HepG2 (cell line): ENCODE measurements around the gene OR2T2. TPM values are rescaled to one million over a fixed set of nuclear protein-coding genes. Genes with fewer than 3 reads are reported as not detected.
"Not testable (repeated sequence)": the region's sequence is repeated elsewhere in the genome, so short reads cannot be mapped to it uniquely, and the experiment has no call there.

Experiments
- ATAC-seq: fragments of 200-7000 bp; cut with Tn5 transposase; 3 replicates; pipeline ENCODE4 v1.9.1; 2020; ENCODE audit warnings: mild to moderate bottlenecking, moderate library complexity
- BruUV-seq: library from RNA; stranded (reverse); fragments of 400-500 nt; replicated peaks from 2 replicates; lab custom pipeline; 2021; lab: Mats Ljungman, UMichigan
- CTCF ChIA-PET: fragments of 300-600 bp; formaldehyde crosslinking; extraction: SDS; loops from one replicate; lab custom pipeline; 2021; ENCODE audit warnings: low total read pairs, inconsistent platforms, low intra/inter-chr PET ratio; lab: Yijun Ruan, JAX
- POLR2A ChIA-PET: fragments of 350-600 bp; sonication (Branson Sonifier 250); formaldehyde crosslinking; loops from one replicate; lab custom pipeline; 2020; ENCODE audit warnings: antibody characterized with exemption, inconsistent platforms; lab: Yijun Ruan, JAX
- DNase-seq: peaks from one replicate; pipeline ENCODE4 v3.0.0-alpha.2; 2015; ENCODE audit warnings: low spot score
- FAIRE-seq: peaks from 3 replicates; lab custom pipeline; 2011; peaks lifted over from hg19 to GRCh38; lab: Jason Lieb, UNC
- H2AFZ ChIP-seq: one replicate; pipeline ENCODE4 v1.6.1; 2011; ENCODE audit warnings: low read length, inconsistent platforms
- H3K27ac ChIP-seq: fragments of 300-600 bp; 3 replicates; pipeline ENCODE4 v1.8.0; 2011; ENCODE audit warnings: mixed run types, mild to moderate bottlenecking, mixed read lengths, low read length, inconsistent platforms; ENCODE audit not compliant: insufficient read depth; ENCODE audit errors: extremely low read length
- H3K27me3 ChIP-seq, 2 experiments: fragments of 200-600 bp in 1 of 2; 2 replicates in 1 of 2; 3 replicates in 1 of 2; pipeline versions ENCODE4 v1.6.0 to v1.8.0; 2011; ENCODE audit warnings: low read length in 2 of 2, mild to moderate bottlenecking in 2 of 2, moderate library complexity in 2 of 2, inconsistent platforms in 1 of 2; ENCODE audit not compliant: insufficient read depth in 2 of 2, control insufficient read depth in 1 of 2
- H3K36me3 ChIP-seq, 2 experiments: fragments of 200-600 bp in 1 of 2; replicated peaks in 1 of 2; 2 replicates in 1 of 2; 3 replicates in 1 of 2; pipeline versions ENCODE4 v1.5.1 to v1.8.0; 2011; ENCODE audit warnings: low read length in 2 of 2, inconsistent platforms in 1 of 2; ENCODE audit not compliant: insufficient read depth in 2 of 2, control insufficient read depth in 1 of 2
- H3K4me1 ChIP-seq: 2 replicates; pipeline ENCODE4 v1.5.1; 2012; ENCODE audit warnings: low read length, inconsistent platforms; ENCODE audit not compliant: insufficient read depth
- H3K4me2 ChIP-seq: 2 replicates; pipeline ENCODE4 v1.6.0; 2011; ENCODE audit warnings: low read depth, low read length, inconsistent platforms
- H3K4me3 ChIP-seq, 3 experiments: fragments of 200-600 bp in 1 of 3; sonication (generic), shearing (Covaris generic) in 1 of 3; replicated peaks in 1 of 3; 2 replicates each; pipeline ENCODE4 v1.5.1; 2011 to 2016; ENCODE audit warnings: low read length in 3 of 3, inconsistent platforms in 2 of 3, low read depth in 2 of 3, mild to moderate bottlenecking in 2 of 3, control low read depth in 1 of 3, mixed read lengths in 1 of 3; ENCODE audit not compliant: insufficient read depth in 1 of 3
- H3K79me2 ChIP-seq: one replicate; pipeline ENCODE4 v1.6.1; 2011; ENCODE audit warnings: low read length, inconsistent platforms; ENCODE audit not compliant: insufficient read depth
- H3K9ac ChIP-seq: 2 replicates; pipeline ENCODE4 v1.6.0; 2011; ENCODE audit warnings: mild to moderate bottlenecking, low read depth, low read length, inconsistent platforms; ENCODE audit not compliant: insufficient read depth
- H3K9me3 ChIP-seq: 2 replicates; pipeline ENCODE4 v1.5.1; 2012; ENCODE audit warnings: mild to moderate bottlenecking, low read length
- H4K20me1 ChIP-seq: 2 replicates; pipeline ENCODE4 v1.6.0; 2011; ENCODE audit warnings: inconsistent platforms, mild to moderate bottlenecking, low read length, moderate library complexity; ENCODE audit not compliant: insufficient read depth
- WGBS: methylation state at CpG from one replicate; pipeline ENCODE4 v1.1.6; 2017; ENCODE audit warnings: low lambda C conversion rate; 5-methylcytosine and 5-hydroxymethylcytosine counted together
- in situ Hi-C: cut with HindIII; loops from 2 replicates; pipeline ENCODE4 v1.10.0; 2017; ENCODE audit warnings: low pct_unique_long_range_greater_than_20kb; ENCODE audit not compliant: extremely low pct_ligation_motif_present
- intact Hi-C: fragments of 100-400 bp; cut with micrococcal nuclease; formaldehyde crosslinking; loops from one replicate; pipeline ENCODE4 v1.10.0; 2022; ENCODE audit not compliant: unreplicated experiment
- polyA plus RNA-seq, 8 experiments: library from polyadenylated mRNA; depleted of rRNA in 3 of 8; stranded (reverse) in 7 of 8; unstranded in 1 of 8; fragments of >200 nt; fragmentation: Illumina TruSeq in 4 of 8; extraction: Trizol in 4 of 8; gene quantifications; 2 replicates each; pipeline versions ENCODE4 v1.2.1 to v1.2.3, GENCODE V29; 2011 to 2016; ENCODE audit warnings: low read depth in 4 of 8, missing spikeins in 1 of 8, mixed read lengths in 1 of 8; ENCODE audit not compliant: insufficient read depth in 1 of 8
- total RNA-seq, 5 experiments: library from RNA; depleted of rRNA; stranded (reverse); fragments of >200 nt; fragmentation: Illumina TruSeq; extraction: Trizol; gene quantifications; 2 replicates each; pipeline ENCODE4 v1.2.3, GENCODE V29; 2016; ENCODE audit warnings: low read depth in 1 of 5

The OR2T2 gene
- total and polyA plus RNA-seq, 2 of the 13 experiments (the other 11 are each of a cell fraction or from before 2014, with no cell fraction given) = not detected

DNA sequence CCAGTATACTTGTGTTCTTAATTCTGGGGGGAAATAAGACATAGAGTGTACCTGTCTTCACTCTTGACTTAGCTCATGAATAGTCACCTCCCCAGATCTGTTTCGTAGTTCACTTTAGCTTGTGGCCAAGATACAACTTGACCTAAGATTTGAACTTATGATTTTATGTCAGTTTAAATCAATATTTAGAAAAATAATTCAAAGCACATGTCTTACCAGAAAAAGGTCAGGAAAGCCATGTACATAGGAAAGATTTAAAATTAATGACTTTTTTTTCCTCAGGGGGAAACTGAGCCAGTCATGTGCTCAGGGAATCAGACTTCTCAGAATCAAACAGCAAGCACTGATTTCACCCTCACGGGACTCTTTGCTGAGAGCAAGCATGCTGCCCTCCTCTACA lies 27.6 kb downstream of the OR2T2 start, which contains the start of gene OR2T3:
TSS of gene OR2T3 (plus strand) at position 301 of the 400 bp plus-strand sequence. CDS start at position 301, 0 bp downstream.
- H3K36me3 ChIP-seq, H3K9me3 ChIP-seq, POLR2A ChIA-PET, CTCF ChIA-PET, H3K79me2 ChIP-seq, H2AFZ ChIP-seq, H4K20me1 ChIP-seq, intact Hi-C loops, H3K9ac ChIP-seq, H3K4me2 ChIP-seq, H3K27me3 ChIP-seq, BruUV-seq, H3K4me1 ChIP-seq, H3K4me3 ChIP-seq, H3K27ac ChIP-seq, ATAC-seq, FAIRE-seq, in situ Hi-C loops, DNase-seq: not testable (repeated sequence)
- WGBS = 0% methylated on average over 1 of the region's 2 CpGs

- intact Hi-C loops, H3K4me3 ChIP-seq, H3K4me1 ChIP-seq, FAIRE-seq, BruUV-seq, in situ Hi-C loops, H4K20me1 ChIP-seq, H3K9me3 ChIP-seq, DNase-seq, H2AFZ ChIP-seq, CTCF ChIA-PET, H3K27ac ChIP-seq, POLR2A ChIA-PET, H3K27me3 ChIP-seq, H3K36me3 ChIP-seq, H3K9ac ChIP-seq, H3K79me2 ChIP-seq, ATAC-seq, H3K4me2 ChIP-seq: not testable (repeated sequence)
- no CpG with 5 or more reads among the region's 1 CpG for WGBS
Measured at GRCh38 chr1:248475660-248476059, 30.2 kb downstream of the OR2T2 start.

GRCh38 chr1:248481686-248482579 lies 36.5 kb downstream of the OR2T2 start:
- in situ Hi-C loops, H3K27me3 ChIP-seq, H3K9ac ChIP-seq, ATAC-seq, H3K36me3 ChIP-seq, BruUV-seq, H4K20me1 ChIP-seq, H3K79me2 ChIP-seq, H3K9me3 ChIP-seq, H3K4me2 ChIP-seq, DNase-seq, intact Hi-C loops, FAIRE-seq, H3K4me1 ChIP-seq, H3K27ac ChIP-seq, CTCF ChIA-PET, POLR2A ChIA-PET, H3K4me3 ChIP-seq, H2AFZ ChIP-seq: not testable (repeated sequence)
- WGBS = 6% methylated on average over 13 of the region's 13 CpGs

DNA sequence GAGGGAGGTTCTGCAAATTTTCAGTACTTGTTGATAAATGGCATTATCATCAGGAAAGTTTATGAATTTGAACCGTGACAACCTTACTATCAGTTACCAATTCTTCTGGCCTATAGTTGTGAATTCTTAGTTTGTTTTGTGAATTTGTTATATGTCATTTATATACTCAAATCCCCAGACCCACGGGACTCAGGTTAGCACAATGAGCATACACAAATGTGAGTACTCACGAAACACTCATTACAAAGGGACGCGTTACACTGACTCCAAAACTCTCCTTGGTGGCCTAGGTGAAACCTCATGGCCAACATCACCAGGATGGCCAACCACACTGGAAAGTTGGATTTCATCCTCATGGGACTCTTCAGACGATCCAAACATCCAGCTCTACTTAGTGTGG lies 42.9 kb downstream of the OR2T2 start, which contains the start of gene OR2T5:
TSS of gene OR2T5 (plus strand) at position 301 of the 400 bp plus-strand sequence. CDS start at position 301, 0 bp downstream.
- intact Hi-C loops, FAIRE-seq, CTCF ChIA-PET, in situ Hi-C loops, H3K27me3 ChIP-seq, H3K36me3 ChIP-seq, H4K20me1 ChIP-seq, H3K4me2 ChIP-seq, H3K79me2 ChIP-seq, BruUV-seq, H3K9me3 ChIP-seq, H3K4me3 ChIP-seq, H2AFZ ChIP-seq, POLR2A ChIA-PET, ATAC-seq, H3K9ac ChIP-seq, DNase-seq, H3K4me1 ChIP-seq, H3K27ac ChIP-seq: not testable (repeated sequence)
- WGBS = 60% methylated on average over 4 of the region's 6 CpGs
